A673 (cell line): ENCODE measurements around the gene CCNI.

ENCODE experiments used
- CTCF ChIP-seq: fragments of 300-800, 200-600 bp; sonication (generic); conservative IDR thresholded peaks from 2 replicates; pipeline ENCODE4 v1.5.1; 2017; ENCODE audit warnings: low read depth, mild to moderate bottlenecking, antibody characterized with exemption, low read length, moderate library complexity, mixed read lengths
- EZH2 ChIP-seq: fragments of 200-600 bp; sonication (generic); IDR thresholded peaks from 2 replicates; pipeline ENCODE4 v1.6.1; 2017; ENCODE audit warnings: borderline replicate concordance, low read depth, mild to moderate bottlenecking, mixed read lengths, antibody characterized with exemption, low read length; ENCODE audit not compliant: poor library complexity, severe bottlenecking

GRCh38 chr4:77124576-77124975, 48.8 kb upstream of the CCNI start:
- TF ChIP-seq CTCF, result no peak
- TF ChIP-seq EZH2, result no peak
